Upper lobe of left lung (tissue), 6 donors: ENCODE data around the gene SPIN1. TPM values are rescaled to one million over a fixed set of nuclear protein-coding genes. Genes with fewer than 3 reads are reported as not detected.
A peak's percentile ranks its signal among the peaks of the same experiment; 100 is the strongest.

Experiments used
- ATAC-seq, 2 donors: fragments of 200-7000 bp; cut with Tn5 transposase; one replicate each; pipeline ENCODE4 v1.9.1; 2022; ENCODE audit warnings: mild to moderate bottlenecking in 2 of 2, moderate library complexity in 2 of 2; ENCODE audit not compliant: low FRiP score in 2 of 2
- DNase-seq, 2 donors: peaks; one replicate each; pipeline ENCODE4 v3.0.0-alpha.2; 2019 to 2020
- H3K27ac ChIP-seq, 4 donors: fragments of 200-600 bp; sonication (generic); one replicate each; pipeline ENCODE4 v1.5.1; 2016 to 2019
- H3K27me3 ChIP-seq, 4 donors: fragments of 200-600 bp; sonication (generic); one replicate each; pipeline ENCODE4 v1.5.1; 2017 to 2019
- H3K36me3 ChIP-seq, 4 donors: fragments of 200-600 bp; sonication (generic); one replicate each; pipeline ENCODE4 v1.5.1; 2016 to 2019
- H3K4me1 ChIP-seq, 4 donors: fragments of 200-600 bp; sonication (generic); one replicate each; pipeline ENCODE4 v1.5.1; 2018 to 2019
- H3K4me3 ChIP-seq, 4 donors: fragments of 200-600 bp; sonication (generic); one replicate each; pipeline ENCODE4 v1.5.1; 2017 to 2019; ENCODE audit warnings: mild to moderate bottlenecking in 2 of 4, moderate library complexity in 1 of 4
- H3K9me3 ChIP-seq, 4 donors: fragments of 200-600 bp; sonication (generic); one replicate each; pipeline ENCODE4 v1.5.1; 2018 to 2019
- EP300 ChIP-seq, 4 donors: sonication (generic); formaldehyde crosslinking; IDR thresholded peaks; one replicate each; pipeline ENCODE4 v1.5.1; 2017; ENCODE audit warnings: antibody characterized with exemption in 4 of 4, control low read depth in 2 of 4
- POLR2A ChIP-seq, 4 donors: fragments of 450-650 bp; IDR thresholded peaks; one replicate each; pipeline ENCODE4 v1.5.1; 2016 to 2017; ENCODE audit warnings: antibody characterized with exemption in 4 of 4, mild to moderate bottlenecking in 2 of 4
- POLR2AphosphoS5 ChIP-seq, 2 donors: sonication (generic); formaldehyde crosslinking; IDR thresholded peaks; one replicate each; pipeline ENCODE4 v1.5.1; 2017; ENCODE audit warnings: antibody characterized with exemption in 2 of 2
- WGBS, 2 donors: methylation state at CpG; one replicate each; pipeline ENCODE4 v1.1.5; 2017 to 2018; 5-methylcytosine and 5-hydroxymethylcytosine counted together
- total RNA-seq, 6 donors: library from RNA; depleted of rRNA in 4 of 6; stranded (reverse); fragments of >200 nt in 4 of 6; gene quantifications; one replicate each; pipeline versions ENCODE4 v1.1.0 to v1.2.1, GENCODE V29; 2016 to 2021
- TF ChIP-seq, protein P1 (sequence below), 6 experiments: fragments of 450-650 bp in 4 of 6; fragments of 200-600 bp in 2 of 6; sonication (generic) in 2 of 6; IDR thresholded peaks; one replicate each; pipeline ENCODE4 v1.5.1; 2016 to 2019; ENCODE audit warnings: antibody characterized with exemption in 6 of 6
- donor health status: DM: no; HTN: no; CAD: no; lungs with moderate emphysema.
- donor health status: DM: no; HTN: yes; CAD: no; lungs with severe emphysema.

Gene SPIN1
- total RNA-seq, 6 donors from 2014 or later, result 29.3 to 66.4 (median 59.9) TPM

DNA sequence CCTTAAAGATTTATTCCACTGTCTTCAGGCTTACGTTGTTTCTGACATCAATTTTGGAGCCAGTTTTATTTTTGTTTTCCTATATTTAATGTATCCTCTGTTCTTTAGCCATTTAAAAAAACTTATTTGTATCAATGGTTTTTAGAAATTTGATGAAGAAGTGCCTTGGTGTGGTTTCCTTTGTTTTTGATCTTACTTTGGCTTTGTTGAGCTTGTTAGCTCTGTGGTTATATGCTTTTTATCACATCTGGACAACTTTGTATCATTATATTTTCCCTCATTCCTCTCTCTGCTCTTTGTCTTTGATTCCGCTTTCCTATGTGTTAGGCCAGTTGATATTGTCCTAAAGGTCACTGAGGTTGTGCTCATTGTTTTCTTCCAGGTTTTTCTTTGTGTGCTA, 58.5 kb downstream of the SPIN1 start:
- Histone ChIP-seq H3K4me3 (no peak overlapping the region), H3K36me3 (peaks cover 0 to 22% (median 4%) of the 10 kb centered on the region in 4 donors), H3K4me1 (no peaks in the 10 kb centered on the region), H3K9me3 (no peaks in the 10 kb centered on the region), H3K27ac (no peak overlapping the region), H3K27me3 (no peaks in the 10 kb centered on the region)
- ATAC-seq (no peak), DNase-seq (no peak)
- WGBS, 2 donors, result 94 to 100% methylated on average over 2 of the region's 2 CpGs
- TF ChIP-seq, protein P1, sequence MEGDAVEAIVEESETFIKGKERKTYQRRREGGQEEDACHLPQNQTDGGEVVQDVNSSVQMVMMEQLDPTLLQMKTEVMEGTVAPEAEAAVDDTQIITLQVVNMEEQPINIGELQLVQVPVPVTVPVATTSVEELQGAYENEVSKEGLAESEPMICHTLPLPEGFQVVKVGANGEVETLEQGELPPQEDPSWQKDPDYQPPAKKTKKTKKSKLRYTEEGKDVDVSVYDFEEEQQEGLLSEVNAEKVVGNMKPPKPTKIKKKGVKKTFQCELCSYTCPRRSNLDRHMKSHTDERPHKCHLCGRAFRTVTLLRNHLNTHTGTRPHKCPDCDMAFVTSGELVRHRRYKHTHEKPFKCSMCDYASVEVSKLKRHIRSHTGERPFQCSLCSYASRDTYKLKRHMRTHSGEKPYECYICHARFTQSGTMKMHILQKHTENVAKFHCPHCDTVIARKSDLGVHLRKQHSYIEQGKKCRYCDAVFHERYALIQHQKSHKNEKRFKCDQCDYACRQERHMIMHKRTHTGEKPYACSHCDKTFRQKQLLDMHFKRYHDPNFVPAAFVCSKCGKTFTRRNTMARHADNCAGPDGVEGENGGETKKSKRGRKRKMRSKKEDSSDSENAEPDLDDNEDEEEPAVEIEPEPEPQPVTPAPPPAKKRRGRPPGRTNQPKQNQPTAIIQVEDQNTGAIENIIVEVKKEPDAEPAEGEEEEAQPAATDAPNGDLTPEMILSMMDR (IDR thresholded peaks at IDR 0.05), result no peak
- TF ChIP-seq EP300 (IDR thresholded peaks at IDR 0.05) (no peak), POLR2AphosphoS5 (IDR thresholded peaks at IDR 0.05) (no peak), POLR2A (IDR thresholded peaks at IDR 0.05) (no peak)

- ATAC-seq, result no peak
- no peaks in the 10 kb centered on the region for H3K27me3 ChIP-seq
- TF ChIP-seq POLR2A (IDR thresholded peaks at IDR 0.05) (no peak), POLR2AphosphoS5 (IDR thresholded peaks at IDR 0.05) (no peak), EP300 (IDR thresholded peaks at IDR 0.05) (no peak)
- TF ChIP-seq, protein P1 (IDR thresholded peaks at IDR 0.05), result no peak
Observed at GRCh38 chr9:88447431-88447830, 59.2 kb downstream of the SPIN1 start.

DNA sequence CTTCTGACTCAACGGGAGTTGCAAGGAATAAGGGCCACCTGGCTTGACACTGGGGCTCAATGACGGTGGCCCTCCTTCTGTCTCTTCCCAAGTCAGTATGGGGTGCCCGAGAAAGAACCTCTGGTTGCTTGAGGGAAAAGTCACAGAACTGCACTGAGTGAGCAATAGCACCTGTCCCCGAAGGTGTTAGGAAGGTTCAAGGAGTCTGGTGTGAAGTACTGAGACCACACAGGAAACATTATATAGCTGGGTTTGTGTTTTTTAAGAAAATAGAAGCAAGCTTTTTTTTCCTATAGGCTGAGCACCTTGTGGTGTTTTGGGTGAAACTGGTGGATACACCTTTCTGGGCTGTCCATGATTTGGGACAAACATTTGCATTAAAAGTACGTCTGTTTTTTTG, 62.9 kb downstream of the SPIN1 start:
- DNase-seq (no peak), ATAC-seq (no peak)
- H3K36me3 ChIP-seq, result peaks cover 0 to 29% (median 4%) of the 10 kb centered on the region in 4 donors
- H3K9me3 ChIP-seq, result no peaks in the 10 kb centered on the region
- no peak overlapping the region for H3K27ac ChIP-seq
- H3K4me3 ChIP-seq, result no peak overlapping the region
- WGBS, 2 donors, result 92 to 94% methylated on average over 5 of the region's 5 CpGs
- no peak for TF ChIP-seq POLR2A (IDR thresholded peaks at IDR 0.05)
- TF ChIP-seq, protein P1 (IDR thresholded peaks at IDR 0.05), result no peak
- no peak for TF ChIP-seq POLR2AphosphoS5 (IDR thresholded peaks at IDR 0.05)
- H3K27me3 ChIP-seq, result no peaks in the 10 kb centered on the region
- H3K4me1 ChIP-seq, result no peaks in the 10 kb centered on the region

More at GRCh38 chr9:88447431-88447830, 59.2 kb downstream of the SPIN1 start:
- Histone ChIP-seq H3K4me3 (no peak overlapping the region), H3K9me3 (no peaks in the 10 kb centered on the region), H3K4me1 (no peaks in the 10 kb centered on the region), H3K27ac (no peak overlapping the region), H3K36me3 (peaks cover 0 to 22% (median 4%) of the 10 kb centered on the region in 4 donors)
- WGBS, 2 donors, result 73 to 82% methylated on average over 4 of the region's 4 CpGs
- DNase-seq, result no peak

GRCh38 chr9:88458716-88459465, 70.6 kb downstream of the SPIN1 start:
- H3K4me3 ChIP-seq, result no peak overlapping the region
- no peak overlapping the region for H3K27ac ChIP-seq
- no peaks in the 10 kb centered on the region for H3K4me1 ChIP-seq
- no peak for DNase-seq
- WGBS, 2 donors, result 80 to 87% methylated on average over 5 of the region's 5 CpGs
- ATAC-seq, result peak in 1 of 2 donors; percentile 21
- H3K9me3 ChIP-seq, result no peaks in the 10 kb centered on the region
- H3K36me3 ChIP-seq, result peaks cover 0 to 14% (median 0%) of the 10 kb centered on the region in 4 donors
- H3K27me3 ChIP-seq, result no peaks in the 10 kb centered on the region
- TF ChIP-seq POLR2AphosphoS5 (IDR thresholded peaks at IDR 0.05) (no peak), EP300 (IDR thresholded peaks at IDR 0.05) (no peak), POLR2A (IDR thresholded peaks at IDR 0.05) (no peak)
- TF ChIP-seq, protein P1 (IDR thresholded peaks at IDR 0.05), result no peak
